Measurements from ENCODE around the gene ABCD3. TPM values are rescaled to one million over a fixed set of nuclear protein-coding genes. Genes with fewer than 3 reads are reported as not detected.

Gene ABCD3
- total and polyA plus RNA-seq, 2 of the 4 experiments (the other 2 are of a cell fraction), result 13.6 to 32.6 TPM

DNA sequence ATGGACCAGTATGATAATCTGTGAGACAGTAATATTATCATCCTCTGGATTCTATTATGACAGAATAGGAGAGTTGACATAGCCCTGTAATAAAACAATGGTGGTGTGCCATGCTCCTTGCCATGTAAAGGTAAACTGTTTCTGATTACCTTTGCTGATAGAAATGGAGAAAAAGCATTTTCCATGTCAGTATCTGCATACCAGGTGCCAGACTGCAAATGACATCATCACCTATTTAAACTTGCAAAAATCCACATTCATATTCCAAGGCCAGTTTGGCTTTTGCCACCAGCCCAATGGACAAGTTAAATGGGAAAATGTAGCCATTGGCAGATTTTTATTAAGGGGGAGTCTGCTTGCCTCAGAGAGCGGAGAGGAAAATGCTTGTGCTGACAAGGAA, 23.9 kb upstream of the ABCD3 start:
- in situ Hi-C loops (cut with MboI; ENCODE audit: low sequenced_read_pairs), result no loop called here

More for the DNA sequence above, 23.9 kb upstream of the ABCD3 start:
- Histone ChIP-seq H2AK9ac (replicated peaks; ENCODE audit: low read depth, low read length, poor library complexity) (no peak overlapping the region), H2BK20ac (ENCODE audit: low read depth, low read length) (no peak overlapping the region), H3K14ac (replicated peaks; ENCODE audit: low read depth, low read length) (no peak overlapping the region), H3K9me3 (ENCODE audit: control insufficient read depth, insufficient read depth, low read length) (no peaks in the 10 kb centered on the region), H3K4me2 (ENCODE audit: low read depth, low read length) (no peak overlapping the region), H2BK15ac (ENCODE audit: low read depth, low read length) (no peak overlapping the region), H2BK120ac (ENCODE audit: low read depth, low read length) (no peak overlapping the region), H3K27me3 (ENCODE audit: control insufficient read depth, insufficient read depth, low read length) (peaks cover 3% of the 10 kb centered on the region; the same call in 1 of the 2 replicates), H3K4me3 (ENCODE audit: insufficient read depth, low read depth, low read length) (no peak overlapping the region), H2AFZ (replicated peaks; ENCODE audit: low read length, poor library complexity) (no peak overlapping the region), H3K9me1 (ENCODE audit: insufficient read depth, low read length) (no peaks in the 10 kb centered on the region; the same call in 1 of the 2 replicates), H3K9ac (ENCODE audit: low read depth, low read length) (no peak overlapping the region), H3K18ac (ENCODE audit: low read depth, low read length) (no peak overlapping the region), H2AK5ac (ENCODE audit: low read depth, low read length) (no peak overlapping the region), H3K23ac (ENCODE audit: low read depth, low read length) (no peak overlapping the region), H4K5ac (ENCODE audit: low read depth, low read length) (no peak overlapping the region), H4K8ac (ENCODE audit: low read depth in 2 of 2, low read length in 2 of 2) (no peak overlapping the region), H3K4me1 (ENCODE audit: control insufficient read depth, insufficient read depth, low read length) (no peaks in the 10 kb centered on the region), H3K56ac (ENCODE audit: extremely low read depth, insufficient read depth, low read length) (no peak overlapping the region), H4K91ac (ENCODE audit: insufficient read depth, low read depth, low read length) (no peak overlapping the region), H4K20me1 (ENCODE audit: insufficient read depth, low read length) (no peaks in the 10 kb centered on the region), H3K27ac (ENCODE audit: insufficient read depth, low read length) (no peak overlapping the region), H3K79me1 (ENCODE audit: low read depth in 1 of 2, low read length in 2 of 2) (no peaks in the 10 kb centered on the region), H3K4ac (ENCODE audit: low read depth, low read length) (no peak overlapping the region), H3K36me3 (ENCODE audit: control insufficient read depth, insufficient read depth, low read length) (no peaks in the 10 kb centered on the region), H2BK5ac (ENCODE audit: low read depth, low read length, poor library complexity, severe bottlenecking) (no peak overlapping the region)
- no peak for ATAC-seq (ENCODE audit: low read depth)
- no TSS peak for BruUV-seq (replicated peaks)
- dilution Hi-C loops (cut with HindIII; ENCODE audit: low sequenced_read_pairs, unreplicated experiment), result no loop called here
- CTCF ChIA-PET, result no interaction called here
- intact Hi-C loops (cut with micrococcal nuclease), result no loop called here
- POLR2A ChIA-PET (ENCODE audit: unreplicated experiment), result no interaction called here
- no CpG with 5 or more reads among the region's 1 CpG for WGBS, 2 experiments (ENCODE audit: extremely low coverage in 2 of 2, insufficient read length in 1 of 2)
- no peak for DNase-seq
- TF ChIP-seq BHLHE40 (IDR thresholded peaks at IDR 0.05; ENCODE audit: low read depth, low read length), result no peak
- TF ChIP-seq RCOR1 (IDR thresholded peaks at IDR 0.05; ENCODE audit: insufficient replicate concordance, low read length), result no peak
- TF ChIP-seq CTCF (conservative IDR thresholded peaks at IDR 0.05; ENCODE audit: low read depth, low read length), result no peak
- no peak for TF ChIP-seq NFE2L2 (IDR thresholded peaks at IDR 0.05; ENCODE audit: low read depth, low read length)
- TF ChIP-seq MAZ (IDR thresholded peaks at IDR 0.05; ENCODE audit: borderline replicate concordance, low read depth, low read length), result no peak
- TF ChIP-seq CEBPB (IDR thresholded peaks at IDR 0.05; ENCODE audit: low read depth, low read length), result no peak
- no peak for TF ChIP-seq POLR2A (IDR thresholded peaks at IDR 0.05; ENCODE audit: low read depth, low read length)
- no peak for TF ChIP-seq RFX5 (IDR thresholded peaks at IDR 0.05; ENCODE audit: low read depth, low read length)
- TF ChIP-seq SMC3 (IDR thresholded peaks at IDR 0.05; ENCODE audit: low read depth, low read length), result no peak
- no peak for TF ChIP-seq MXI1 (IDR thresholded peaks at IDR 0.05; ENCODE audit: borderline replicate concordance, low read depth, low read length)
- no peak for TF ChIP-seq RAD21 (IDR thresholded peaks at IDR 0.05; ENCODE audit: low read length)
- no peak for TF ChIP-seq MAFK (IDR thresholded peaks at IDR 0.05; ENCODE audit: low read depth, low read length)
